ENCODE data around the gene TRMT5. TPM values are rescaled to one million over a fixed set of nuclear protein-coding genes. Genes with fewer than 3 reads are reported as not detected.

The TRMT5 gene
- total RNA-seq, 3 donors from 2014 or later (not counting 1 experiment from before 2014, with no cell fraction given) = 1.7 to 2.6 (median 1.9) TPM

DNA sequence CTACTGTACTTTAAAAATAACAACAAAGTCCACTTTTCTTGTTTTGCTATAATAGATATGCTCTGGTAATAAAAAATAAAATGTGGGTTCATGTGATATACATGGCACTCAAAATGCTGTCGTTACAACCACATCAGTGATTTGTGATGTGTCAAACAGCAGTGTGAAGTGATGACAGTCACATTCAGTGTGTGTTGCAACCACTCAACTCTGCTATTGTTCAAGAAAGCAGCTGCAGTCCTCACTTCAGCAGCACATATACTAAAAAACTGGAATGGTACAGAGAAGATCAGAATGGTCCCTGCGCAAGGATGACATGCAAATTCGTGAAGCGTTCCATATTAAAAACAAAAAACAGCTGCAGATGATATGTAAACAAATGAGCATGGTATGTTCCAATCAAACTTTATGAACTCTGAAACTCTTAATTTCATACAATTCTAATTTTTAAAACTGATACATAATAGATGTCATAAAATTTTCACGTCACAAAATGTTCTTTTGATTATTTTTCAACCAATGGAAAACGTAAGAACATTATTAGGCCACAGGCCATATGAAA is 6.7 kb downstream of the TRMT5 start:
- Mint-ChIP-seq H3K9me3 (no peaks in the 10 kb centered on the region), H3K36me3 (no peaks in the 10 kb centered on the region), H3K4me1 (no peaks in the 10 kb centered on the region), H3K27ac (no peak overlapping the region), H3K4me3 (no peak overlapping the region), H3K27me3 (ENCODE audit: low read depth in 2 of 2) (no peaks in the 10 kb centered on the region)
- intact Hi-C loops (cut with micrococcal nuclease) = no loop called here
- Histone ChIP-seq H3K27ac (ENCODE audit: low read length) (no peak overlapping the region), H3K27me3 (ENCODE audit: control insufficient read depth, insufficient read depth, low read length) (no peaks in the 10 kb centered on the region), H3K36me3 (ENCODE audit: control insufficient read depth, insufficient read depth, low read length) (no peaks in the 10 kb centered on the region), H3K9me3 (ENCODE audit: control insufficient read depth, insufficient read depth, low read length) (no peaks in the 10 kb centered on the region), H3K4me3 (ENCODE audit: low read length) (no peak overlapping the region), H3K4me1 (ENCODE audit: control insufficient read depth, insufficient read depth, low read length) (no peaks in the 10 kb centered on the region)
- ATAC-seq = no peak
- 96% methylated on average over 6 of the region's 6 CpGs for WGBS (ENCODE audit: insufficient coverage)
- no peak for DNase-seq
- TF ChIP-seq, protein P1, sequence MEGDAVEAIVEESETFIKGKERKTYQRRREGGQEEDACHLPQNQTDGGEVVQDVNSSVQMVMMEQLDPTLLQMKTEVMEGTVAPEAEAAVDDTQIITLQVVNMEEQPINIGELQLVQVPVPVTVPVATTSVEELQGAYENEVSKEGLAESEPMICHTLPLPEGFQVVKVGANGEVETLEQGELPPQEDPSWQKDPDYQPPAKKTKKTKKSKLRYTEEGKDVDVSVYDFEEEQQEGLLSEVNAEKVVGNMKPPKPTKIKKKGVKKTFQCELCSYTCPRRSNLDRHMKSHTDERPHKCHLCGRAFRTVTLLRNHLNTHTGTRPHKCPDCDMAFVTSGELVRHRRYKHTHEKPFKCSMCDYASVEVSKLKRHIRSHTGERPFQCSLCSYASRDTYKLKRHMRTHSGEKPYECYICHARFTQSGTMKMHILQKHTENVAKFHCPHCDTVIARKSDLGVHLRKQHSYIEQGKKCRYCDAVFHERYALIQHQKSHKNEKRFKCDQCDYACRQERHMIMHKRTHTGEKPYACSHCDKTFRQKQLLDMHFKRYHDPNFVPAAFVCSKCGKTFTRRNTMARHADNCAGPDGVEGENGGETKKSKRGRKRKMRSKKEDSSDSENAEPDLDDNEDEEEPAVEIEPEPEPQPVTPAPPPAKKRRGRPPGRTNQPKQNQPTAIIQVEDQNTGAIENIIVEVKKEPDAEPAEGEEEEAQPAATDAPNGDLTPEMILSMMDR (IDR thresholded peaks at IDR 0.05) = no peak

DNA sequence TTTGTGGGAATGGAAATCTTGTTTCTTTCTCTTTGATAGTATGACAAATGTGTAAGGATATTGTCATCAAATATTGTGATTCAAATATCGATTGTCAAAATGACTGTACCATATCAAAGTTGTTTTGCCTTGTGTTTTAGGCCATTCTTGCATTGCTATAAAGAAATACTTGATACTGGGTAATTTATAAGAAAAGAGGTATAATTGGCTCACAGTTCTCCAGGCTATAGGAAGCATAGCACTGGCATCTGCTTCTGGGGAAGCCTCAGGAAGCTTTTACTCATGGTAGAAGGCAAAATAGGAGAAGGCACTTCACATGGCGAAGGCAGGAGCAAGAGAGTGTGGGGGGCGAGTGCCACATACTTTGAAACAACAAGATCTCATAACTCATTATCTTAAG is 7.8 kb downstream of the TRMT5 start:
- Histone ChIP-seq H3K27me3 (ENCODE audit: control insufficient read depth, insufficient read depth, low read length) (no peaks in the 10 kb centered on the region), H3K4me1 (ENCODE audit: control insufficient read depth, insufficient read depth, low read length) (no peaks in the 10 kb centered on the region), H3K36me3 (ENCODE audit: control insufficient read depth, insufficient read depth, low read length) (no peaks in the 10 kb centered on the region), H3K9me3 (ENCODE audit: control insufficient read depth, insufficient read depth, low read length) (no peaks in the 10 kb centered on the region), H3K4me3 (ENCODE audit: low read length) (no peak overlapping the region), H3K27ac (ENCODE audit: low read length) (no peak overlapping the region)
- Mint-ChIP-seq H3K9me3 (no peaks in the 10 kb centered on the region), H3K4me3 (no peak overlapping the region), H3K4me1 (no peaks in the 10 kb centered on the region), H3K27me3 (ENCODE audit: low read depth in 2 of 2) (no peaks in the 10 kb centered on the region), H3K27ac (no peak overlapping the region), H3K36me3 (no peaks in the 10 kb centered on the region)
- intact Hi-C loops (cut with micrococcal nuclease) = no loop called here
- DNase-seq = no peak
- TF ChIP-seq, protein P1 (IDR thresholded peaks at IDR 0.05) = no peak
- no peak for ATAC-seq
- WGBS (ENCODE audit: insufficient coverage) = 97% methylated on average over 3 of the region's 3 CpGs

DNA sequence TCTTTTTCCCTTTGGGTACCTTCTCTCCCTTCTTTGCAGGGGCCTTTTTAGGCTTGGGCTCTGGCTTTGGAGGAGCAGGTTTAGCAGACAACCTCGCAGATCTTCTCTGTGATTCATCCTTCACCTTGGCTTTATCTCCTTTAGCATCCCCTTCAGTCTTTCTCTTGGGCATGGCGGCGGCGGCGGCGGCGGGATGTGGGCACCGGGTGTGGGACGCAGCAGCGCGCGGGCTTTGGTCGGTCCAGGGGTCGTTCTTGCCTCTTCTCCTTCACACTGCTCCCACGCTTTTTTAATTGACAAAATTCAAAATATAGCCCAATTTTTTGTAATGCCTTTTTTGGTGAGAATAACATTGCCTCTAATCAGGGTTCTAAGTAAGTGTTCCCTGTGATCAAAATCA is 8.6 kb downstream of the TRMT5 start:
- Histone ChIP-seq H3K4me3 (ENCODE audit: low read length) (no peak overlapping the region), H3K36me3 (ENCODE audit: control insufficient read depth, insufficient read depth, low read length) (no peaks in the 10 kb centered on the region), H3K27me3 (ENCODE audit: control insufficient read depth, insufficient read depth, low read length) (no peaks in the 10 kb centered on the region), H3K4me1 (ENCODE audit: control insufficient read depth, insufficient read depth, low read length) (no peaks in the 10 kb centered on the region), H3K27ac (ENCODE audit: low read length) (no peak overlapping the region), H3K9me3 (ENCODE audit: control insufficient read depth, insufficient read depth, low read length) (no peaks in the 10 kb centered on the region)
- 97% methylated on average over 15 of the region's 15 CpGs for WGBS (ENCODE audit: insufficient coverage)
- H3K36me3 Mint-ChIP-seq = no peaks in the 10 kb centered on the region
- no peaks in the 10 kb centered on the region for H3K4me1 Mint-ChIP-seq
- H3K27me3 Mint-ChIP-seq (ENCODE audit: low read depth in 2 of 2) = no peaks in the 10 kb centered on the region
- TF ChIP-seq, protein P1 (IDR thresholded peaks at IDR 0.05) = no peak
- DNase-seq (no peak), ATAC-seq (no peak)
- H3K27ac Mint-ChIP-seq = no peak overlapping the region
- no peak overlapping the region for H3K4me3 Mint-ChIP-seq
- H3K9me3 Mint-ChIP-seq = no peaks in the 10 kb centered on the region
- intact Hi-C loops (cut with micrococcal nuclease) = no loop called here

DNA sequence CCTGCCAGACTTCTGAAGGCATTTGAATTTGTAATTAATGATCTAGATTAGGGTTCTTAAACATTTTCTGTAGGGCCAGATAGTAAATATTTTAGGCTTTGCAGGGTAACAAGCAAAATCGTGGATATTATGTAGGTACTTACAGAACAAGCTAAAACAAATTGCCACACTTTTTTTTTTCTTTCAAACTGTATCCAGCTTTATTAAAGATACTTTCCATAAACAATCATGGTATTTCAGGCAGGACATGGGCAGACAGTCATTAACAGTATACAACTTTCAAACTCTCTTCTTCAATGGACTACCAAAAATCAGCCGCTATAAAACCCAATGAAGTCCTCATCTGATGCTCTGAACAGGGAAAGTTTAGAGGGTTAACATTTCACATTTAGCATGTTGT is 9.6 kb downstream of the TRMT5 start:
- WGBS (ENCODE audit: insufficient coverage) = no CpG with 5 or more reads among the region's 2 CpGs
- no peak for ATAC-seq
- no peak overlapping the region for H3K27ac Mint-ChIP-seq

More for the DNA sequence above, 9.6 kb downstream of the TRMT5 start:
- no peaks in the 10 kb centered on the region for H3K9me3 Mint-ChIP-seq
- no peak overlapping the region for H3K27ac ChIP-seq (ENCODE audit: low read length)
- H3K9me3 ChIP-seq (ENCODE audit: control insufficient read depth, insufficient read depth, low read length) = no peaks in the 10 kb centered on the region
- no peaks in the 10 kb centered on the region for H3K36me3 Mint-ChIP-seq
- no peak overlapping the region for H3K4me3 ChIP-seq (ENCODE audit: low read length)
- no peaks in the 10 kb centered on the region for H3K4me1 Mint-ChIP-seq
- DNase-seq = no peak
- no peaks in the 10 kb centered on the region for H3K27me3 Mint-ChIP-seq (ENCODE audit: low read depth in 2 of 2)
- H3K4me3 Mint-ChIP-seq = no peak overlapping the region
- H3K27me3 ChIP-seq (ENCODE audit: control insufficient read depth, insufficient read depth, low read length) = no peaks in the 10 kb centered on the region
- H3K4me1 ChIP-seq (ENCODE audit: control insufficient read depth, insufficient read depth, low read length) = no peaks in the 10 kb centered on the region
- H3K36me3 ChIP-seq (ENCODE audit: control insufficient read depth, insufficient read depth, low read length) = no peaks in the 10 kb centered on the region
- TF ChIP-seq, protein P1 (IDR thresholded peaks at IDR 0.05) = no peak
- intact Hi-C loops (cut with micrococcal nuclease) = no loop called here

Data from natural killer cell (primary cell).